GM18861 (cell line): ENCODE data around the gene ZNF22.

Source experiments
- ATAC-seq: cut with Tn5 transposase; IDR thresholded peaks from one replicate; pipeline ENCODE4 v1.9.1; 2021; ENCODE audit not compliant: unreplicated experiment

Gene ZNF22

DNA sequence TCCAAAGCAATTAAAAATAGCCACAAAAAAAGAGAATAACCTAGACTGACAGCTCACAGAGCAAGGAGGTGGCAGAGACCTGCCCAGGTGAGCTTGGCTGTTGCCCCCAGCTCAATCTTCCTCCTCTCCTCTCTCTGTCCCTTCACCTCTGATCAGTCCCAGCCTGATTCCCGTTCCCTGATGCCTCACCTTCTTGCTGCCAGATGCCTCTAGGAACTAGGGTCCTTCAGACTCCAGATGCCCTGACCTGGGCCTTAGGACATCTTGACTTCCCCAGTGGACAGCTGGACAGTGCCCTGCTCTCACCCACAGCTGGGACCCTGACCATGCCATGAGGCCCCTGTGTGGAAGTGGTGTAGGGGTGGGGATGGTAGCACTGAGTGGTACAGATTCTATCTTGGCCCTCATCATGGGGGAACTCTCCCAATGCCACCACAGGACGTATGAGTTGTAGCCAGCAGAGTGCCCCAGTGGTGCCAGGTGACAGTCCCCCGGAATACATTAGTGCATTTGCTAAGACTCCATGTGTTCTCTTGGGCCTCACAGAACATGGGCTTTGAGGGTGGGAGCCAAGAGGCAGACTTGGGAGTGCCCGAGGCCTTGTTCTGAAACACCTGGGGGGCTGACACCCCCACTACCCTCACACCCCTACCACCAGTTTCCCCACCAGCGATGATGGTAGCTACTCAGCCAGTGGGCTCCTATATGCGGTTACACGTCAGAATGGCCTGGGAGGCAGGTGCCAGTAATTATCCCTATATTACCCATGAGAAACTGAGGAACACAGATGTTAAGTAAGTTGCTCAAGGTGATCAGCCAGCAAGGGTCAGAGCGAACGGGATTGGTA lies 24.1 kb upstream of the ZNF22 start:
- ATAC-seq, result no peak

DNA sequence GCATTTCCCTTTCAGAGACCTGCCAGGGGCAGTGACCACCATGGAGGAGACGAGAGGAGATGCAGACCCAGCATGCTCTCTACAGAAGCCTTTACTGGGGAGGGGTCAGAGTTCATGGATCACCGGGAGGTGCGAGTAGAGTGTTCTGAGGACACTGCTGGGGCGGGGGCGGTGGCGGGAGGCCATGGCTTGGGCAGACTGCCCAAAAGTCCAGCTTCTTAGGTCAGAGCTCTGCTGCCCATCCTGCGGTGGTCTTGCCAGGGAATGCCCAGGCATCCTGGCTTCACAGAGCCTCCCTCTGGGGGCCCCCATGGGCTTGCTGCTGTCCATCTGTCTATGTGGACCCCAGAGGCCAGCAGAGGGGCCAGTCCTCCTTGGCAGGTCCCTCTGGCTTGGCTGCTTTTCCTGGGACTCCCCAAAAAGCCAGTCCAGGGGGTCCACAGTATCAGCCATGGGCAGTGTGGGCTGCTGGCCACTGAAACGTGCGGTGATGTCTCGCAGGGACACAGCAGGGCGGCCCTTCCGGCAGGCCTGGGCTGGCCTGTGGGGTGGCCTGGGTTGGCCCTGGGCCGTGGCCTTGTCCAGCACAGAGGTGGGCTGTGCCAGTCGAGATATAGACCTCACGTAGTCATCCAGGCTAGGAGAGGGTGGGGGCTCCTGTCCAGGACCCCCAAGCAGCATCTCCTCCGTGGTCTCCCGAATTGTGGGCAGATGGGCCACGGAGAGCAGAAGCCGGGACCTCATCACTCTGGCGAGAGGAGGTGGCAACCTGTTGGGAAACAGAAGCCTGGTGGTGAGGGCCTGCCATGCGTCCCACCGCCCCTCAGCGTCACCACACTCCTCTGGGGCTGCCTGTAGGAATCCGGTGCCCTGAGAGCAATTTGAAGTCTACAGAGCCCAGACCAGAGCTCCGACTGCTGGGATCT lies 23.2 kb upstream of the ZNF22 start:
- ATAC-seq, result no peak

DNA sequence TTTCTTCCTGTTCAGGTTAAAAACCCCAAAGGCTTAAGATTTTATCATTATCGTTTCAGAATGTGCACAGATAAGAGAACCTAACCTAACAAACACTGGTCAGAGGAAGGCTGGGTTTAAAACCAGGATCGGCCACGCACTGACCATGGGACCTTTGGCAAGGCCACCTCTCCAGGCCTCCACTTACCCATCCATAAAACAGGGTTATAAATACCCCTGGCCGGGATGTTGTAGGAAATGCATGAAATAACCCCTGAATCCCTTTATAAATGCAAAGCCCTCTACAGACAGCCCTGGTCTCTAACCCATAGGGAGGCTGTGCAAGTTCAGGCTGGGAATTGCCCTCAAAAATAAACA lies 22.5 kb upstream of the ZNF22 start:
- ATAC-seq, result no peak

DNA sequence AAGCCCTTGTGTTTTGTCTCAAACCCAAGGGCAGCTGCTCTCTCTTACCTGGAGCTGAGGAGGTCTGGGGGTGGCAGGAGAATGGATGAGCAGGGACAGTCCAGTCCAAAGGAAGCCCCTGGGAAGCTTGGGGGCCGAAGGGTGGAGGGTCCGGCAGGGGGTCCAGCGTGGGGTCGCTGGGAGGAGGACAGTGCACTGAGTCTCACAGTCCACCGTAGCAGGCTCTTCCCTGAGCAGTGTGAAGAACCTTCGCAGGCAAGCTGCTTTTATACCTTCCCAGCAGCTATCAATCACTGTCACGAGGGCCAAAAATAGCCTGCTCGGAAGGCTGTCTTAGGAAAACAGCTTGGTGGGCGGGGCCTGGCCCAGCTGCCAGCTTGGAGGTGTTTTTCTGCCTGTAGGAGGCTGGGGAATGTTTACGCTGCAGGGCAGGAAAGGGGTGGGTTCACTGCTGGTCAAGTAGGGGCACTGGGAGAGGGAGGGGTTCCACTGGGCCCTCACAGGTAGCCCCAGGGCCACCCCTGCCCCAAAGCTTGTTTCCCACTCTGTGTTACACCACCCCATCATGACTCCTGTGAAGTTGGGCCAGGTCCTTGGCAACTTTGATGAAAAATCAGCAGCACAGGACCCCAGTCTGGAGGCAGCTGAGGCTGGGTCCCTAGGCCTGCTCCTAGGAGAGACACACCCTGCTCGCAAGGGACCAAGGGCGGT lies 22.0 kb upstream of the ZNF22 start, which contains the start of gene DEPP1:
Gene DEPP1, minus strand, starts transcription at position 240 of the 711 bp plus-strand sequence. CDS start 779 bp downstream, outside the sequence.
- no peak for ATAC-seq

DNA sequence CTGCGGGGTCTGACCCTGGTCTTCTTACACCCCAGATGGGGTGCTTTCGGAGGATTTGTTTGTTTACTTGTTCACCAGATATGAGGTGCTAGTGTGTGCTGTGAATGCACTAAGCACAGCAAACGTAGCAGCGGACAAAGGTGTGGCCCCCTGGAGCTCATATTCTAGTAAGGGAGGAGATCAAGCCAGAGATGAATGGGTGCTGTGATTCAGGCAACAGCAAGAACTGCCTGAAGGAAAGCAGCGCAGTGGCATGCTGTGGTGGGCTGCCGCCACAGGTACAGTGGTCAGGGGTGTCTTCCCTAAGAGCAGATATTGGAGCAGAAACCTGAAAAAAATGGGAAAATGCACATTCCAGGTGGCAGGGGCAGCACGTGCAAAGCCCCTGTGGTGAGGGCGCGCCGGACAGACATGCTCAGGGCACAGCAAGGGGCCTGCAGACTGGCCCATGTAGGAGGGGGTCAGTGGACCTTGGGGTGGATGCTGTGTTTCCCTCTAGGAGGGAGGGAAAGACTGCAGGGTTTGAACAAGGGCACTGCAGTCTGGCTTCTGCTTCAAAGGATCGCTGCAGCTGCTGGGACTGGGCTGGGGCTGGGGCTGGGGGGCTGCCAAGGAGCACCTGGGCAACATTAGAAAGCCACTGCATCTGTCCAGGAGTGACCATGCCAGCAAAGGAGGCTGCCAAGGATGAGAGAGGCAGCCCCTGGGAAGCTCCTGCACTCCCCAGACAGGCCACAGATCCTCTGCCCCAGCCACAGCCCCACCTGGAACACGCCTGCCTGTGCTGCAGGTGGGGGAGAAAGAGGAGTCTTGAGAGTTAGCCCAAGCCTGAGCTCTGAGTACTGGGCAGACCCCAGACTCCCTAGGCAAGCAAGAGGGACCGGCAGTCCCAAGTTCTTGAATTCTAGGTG lies 21.2 kb upstream of the ZNF22 start:
- ATAC-seq, result no peak

DNA sequence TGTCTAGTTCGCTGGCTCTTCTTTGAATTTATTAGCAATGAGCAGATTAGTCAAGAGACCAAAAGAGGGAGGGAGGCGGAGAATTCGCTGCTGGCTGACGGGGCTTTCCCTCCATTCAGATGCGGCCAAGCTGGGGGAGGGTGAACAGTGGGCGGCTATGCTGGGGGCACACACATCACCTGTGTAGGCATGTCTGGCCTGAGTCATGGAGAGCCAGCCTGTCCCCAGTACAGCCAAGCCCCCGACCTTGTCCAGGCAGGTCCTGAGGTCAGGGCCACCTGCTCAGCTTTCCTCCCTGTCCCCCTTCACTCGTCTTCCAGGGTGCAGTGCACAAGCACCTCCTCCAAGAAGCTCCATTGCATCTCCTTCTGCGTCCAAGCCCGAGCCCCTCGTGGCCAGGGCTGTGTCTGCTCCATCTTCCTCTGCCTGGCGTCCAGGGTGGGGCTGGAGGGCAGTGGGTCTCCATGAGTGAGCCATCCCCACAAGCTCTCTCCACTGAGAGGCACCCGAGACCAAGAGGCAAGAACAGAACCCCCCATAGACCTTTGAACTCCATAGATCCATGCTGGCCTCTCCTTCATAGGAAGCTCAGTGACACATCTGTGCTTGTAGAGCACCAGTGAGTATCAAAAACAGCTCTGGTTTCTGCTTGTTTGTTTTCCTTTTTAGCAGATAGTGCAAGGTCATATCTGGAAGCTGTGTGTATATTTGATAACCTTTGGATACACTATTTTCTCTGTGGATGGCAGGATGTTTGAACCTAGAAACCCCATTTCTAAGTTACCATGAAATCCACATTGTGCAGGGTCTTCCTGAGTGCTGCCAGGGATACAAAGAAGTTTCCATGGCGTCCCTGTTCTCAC lies 20.2 kb upstream of the ZNF22 start:
- no peak for ATAC-seq

DNA sequence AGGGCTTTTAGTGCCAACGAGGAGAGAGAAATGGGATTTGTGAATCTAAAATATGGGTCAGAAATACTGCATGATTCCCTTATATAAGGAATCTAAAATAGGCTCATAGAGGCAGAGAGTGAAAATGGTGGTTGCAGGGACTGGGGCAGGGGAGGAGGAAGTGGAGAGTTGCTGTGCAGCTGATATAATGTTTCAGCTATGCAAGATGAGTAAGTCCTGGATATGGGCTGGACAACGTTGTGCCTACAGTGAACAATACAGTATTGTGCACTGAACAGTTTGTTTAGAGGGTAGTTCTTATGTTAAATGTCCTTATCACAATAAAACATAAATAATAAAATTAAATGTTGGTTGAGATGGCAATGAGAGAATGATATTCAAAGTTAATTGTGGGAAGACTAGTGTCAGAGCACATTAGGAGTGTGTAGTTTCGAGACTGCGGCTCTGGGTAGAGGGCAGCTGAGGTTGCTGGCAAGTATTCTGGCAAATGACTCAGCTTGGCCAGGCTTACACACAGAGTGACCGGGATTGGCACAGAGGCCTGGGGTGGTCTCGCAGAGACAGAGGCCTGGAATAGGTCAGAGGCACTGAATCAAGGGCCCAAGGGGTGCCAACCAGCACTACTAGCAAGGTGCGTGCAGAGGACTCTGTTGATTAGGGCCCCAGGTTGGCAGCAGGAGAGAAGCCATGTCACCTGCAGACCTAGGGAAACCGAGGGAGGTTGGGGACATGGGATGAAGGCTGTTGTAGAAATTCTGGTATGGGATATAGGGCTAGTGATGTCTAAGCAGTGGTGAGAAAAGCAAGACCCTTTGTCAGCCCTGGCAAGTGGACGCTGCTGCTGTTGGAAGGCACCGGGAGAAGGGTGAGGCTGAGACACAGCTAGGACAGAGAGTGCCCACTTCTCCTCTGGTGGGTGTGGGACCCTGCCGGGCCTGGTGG lies 19.3 kb upstream of the ZNF22 start:
- ATAC-seq, result peak; percentile 59

DNA sequence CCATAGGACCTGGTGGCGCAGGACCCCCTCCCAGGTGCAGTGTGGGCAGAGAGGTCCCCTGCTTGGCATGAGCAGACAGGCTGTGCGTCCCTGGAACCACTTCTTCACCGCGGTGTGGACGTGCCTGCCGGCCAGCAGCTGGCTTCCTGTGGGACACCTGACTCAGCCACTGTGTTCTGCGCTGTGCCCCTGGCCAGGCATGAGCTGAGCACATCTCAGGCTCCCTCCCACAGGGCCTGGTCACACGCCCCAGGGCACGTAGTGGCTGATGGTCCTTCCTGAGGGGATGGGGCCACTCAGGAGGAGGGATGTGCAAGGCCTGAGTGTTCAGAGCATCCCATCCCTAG lies 18.6 kb upstream of the ZNF22 start:
- no peak for ATAC-seq

DNA sequence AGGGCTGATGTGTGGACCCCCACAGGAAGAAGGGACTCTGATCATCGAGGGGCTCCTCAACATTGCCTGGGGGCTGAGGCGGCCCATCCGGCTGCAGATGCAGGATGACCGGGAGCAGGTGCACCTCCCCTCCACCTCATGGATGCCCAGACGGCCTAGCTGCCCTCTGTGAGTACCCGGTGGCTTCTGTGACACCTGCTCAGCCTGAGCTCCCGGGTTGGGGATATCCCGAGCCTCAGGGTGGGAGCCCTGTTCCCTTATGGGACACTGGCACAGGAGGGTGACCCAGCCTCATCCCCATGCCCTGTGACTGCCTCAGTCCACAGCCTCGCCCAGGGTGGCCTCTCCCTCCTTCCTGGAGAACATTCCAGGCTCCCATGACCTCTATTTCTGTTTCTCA lies 18.2 kb upstream of the ZNF22 start:
- no peak for ATAC-seq

DNA sequence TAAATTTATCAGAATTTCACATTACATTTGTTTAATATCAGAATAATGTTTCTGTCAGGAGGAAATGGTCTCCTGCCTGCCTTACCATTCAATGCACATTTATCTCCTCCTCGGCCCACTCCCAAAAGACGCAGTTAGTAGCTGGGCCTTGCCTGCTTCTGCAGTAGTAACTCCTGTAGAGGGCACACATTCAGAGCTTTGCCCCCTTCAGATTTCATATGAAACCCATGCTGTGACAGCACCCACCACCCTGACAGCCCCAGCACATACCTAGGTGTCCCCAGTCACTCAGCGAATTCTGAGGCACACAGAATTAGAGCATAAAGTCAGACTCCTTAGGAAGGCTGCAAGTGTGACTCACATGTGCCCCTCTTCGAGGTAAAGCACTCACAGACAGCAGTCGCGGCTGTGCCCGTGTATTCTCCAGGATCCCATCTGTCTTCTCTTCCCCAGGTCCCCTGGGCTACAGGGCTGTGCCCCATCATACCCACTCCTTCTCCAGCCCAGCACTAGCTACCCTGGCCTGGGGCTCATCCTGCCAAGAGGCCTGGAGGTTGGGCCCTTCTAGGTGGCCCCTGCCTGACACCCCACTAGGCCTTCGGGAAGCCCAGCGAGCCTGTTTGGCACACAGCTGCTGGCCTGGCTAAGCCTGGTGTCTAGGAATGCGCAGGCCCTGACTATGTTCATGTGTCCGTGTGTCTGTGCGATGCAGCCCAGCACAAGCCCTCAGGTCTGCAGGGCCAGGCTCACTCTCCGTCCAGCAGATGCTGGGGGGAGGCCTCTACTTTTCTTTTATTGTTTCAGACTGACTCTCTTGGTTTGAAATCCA lies 17.4 kb upstream of the ZNF22 start:
- ATAC-seq, result no peak

DNA sequence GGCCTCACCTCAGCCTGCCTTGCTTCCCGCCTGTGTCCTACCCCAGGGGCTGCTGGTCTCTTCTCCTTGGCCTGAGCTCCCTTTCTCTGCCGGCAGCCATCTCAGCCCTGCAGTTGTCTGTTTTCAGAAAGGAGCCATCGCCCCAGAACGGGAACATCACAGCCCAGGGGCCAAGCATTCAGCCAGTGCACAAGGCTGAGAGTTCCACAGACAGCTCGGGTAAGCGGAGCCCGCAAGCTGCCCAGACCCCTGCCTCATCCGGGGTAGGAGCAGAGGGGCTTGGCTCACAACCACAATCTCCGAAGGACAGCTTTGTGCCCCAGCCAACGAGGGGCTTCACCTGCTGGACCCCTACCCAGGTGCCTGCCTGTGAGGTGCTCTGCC lies 16.8 kb upstream of the ZNF22 start:
- no peak for ATAC-seq

DNA sequence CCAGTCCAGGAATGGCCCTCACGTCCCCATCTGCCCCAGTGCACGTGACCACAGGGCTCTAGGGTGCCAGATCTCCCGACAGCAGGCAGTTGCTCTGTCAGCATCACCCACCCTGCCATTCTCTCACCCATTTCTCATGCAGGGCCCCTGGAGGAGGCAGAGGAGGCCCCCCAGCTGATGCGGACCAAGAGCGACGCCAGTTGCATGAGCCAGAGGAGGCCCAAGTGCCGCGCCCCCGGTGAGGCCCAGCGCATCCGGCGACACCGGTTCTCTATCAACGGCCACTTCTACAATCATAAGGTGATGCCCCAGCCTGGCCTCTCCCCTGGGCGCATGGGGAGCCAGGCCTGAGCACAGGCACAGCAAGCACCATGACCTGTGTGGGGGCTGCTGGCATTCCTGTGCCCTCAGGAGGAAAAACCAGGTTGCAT lies 16.0 kb upstream of the ZNF22 start:
- no peak for ATAC-seq

DNA sequence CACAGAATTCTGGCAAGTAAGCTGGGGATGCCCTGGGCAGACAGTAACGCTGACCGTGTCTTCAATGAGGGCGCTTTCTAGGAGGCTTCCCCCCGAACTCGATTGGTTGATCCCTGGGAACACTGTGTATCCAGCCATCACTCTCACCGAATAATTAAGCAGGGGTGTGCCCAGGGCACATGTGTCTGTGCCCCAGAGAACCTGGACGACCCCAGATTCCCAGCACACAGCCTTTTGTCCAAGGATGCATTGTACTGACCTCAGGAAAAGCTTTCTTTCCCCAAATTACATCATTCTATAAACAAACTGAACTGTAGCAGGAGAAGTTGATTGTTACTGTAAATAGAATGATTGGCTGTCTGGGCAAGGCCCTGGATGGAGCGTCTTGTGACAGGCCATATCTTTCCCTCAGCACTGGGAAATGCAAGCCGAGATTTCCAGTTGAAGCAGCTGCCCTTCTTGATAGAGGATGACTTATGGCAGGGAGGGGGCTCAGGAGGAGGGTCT lies 15.5 kb upstream of the ZNF22 start:
- ATAC-seq, result no peak

DNA sequence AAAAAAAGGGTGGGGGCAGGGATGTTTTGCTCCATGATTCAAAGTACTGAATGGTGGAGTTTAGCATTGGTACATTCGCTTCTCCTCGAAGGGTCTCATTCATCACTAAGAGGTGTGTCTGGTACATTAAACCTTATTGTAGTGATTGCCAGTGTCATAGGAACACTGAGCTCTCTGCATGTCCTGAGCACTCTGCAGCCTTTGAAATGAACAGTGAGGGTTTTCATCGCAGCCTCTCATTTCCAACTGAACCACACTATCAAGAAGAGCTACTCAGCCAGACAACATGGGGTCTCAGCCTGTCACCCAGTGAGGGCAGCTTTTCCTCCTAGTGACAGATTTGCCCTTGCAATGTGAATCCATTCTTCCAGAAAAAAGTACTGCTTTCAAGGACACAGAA lies 14.5 kb upstream of the ZNF22 start:
- ATAC-seq, result no peak

DNA sequence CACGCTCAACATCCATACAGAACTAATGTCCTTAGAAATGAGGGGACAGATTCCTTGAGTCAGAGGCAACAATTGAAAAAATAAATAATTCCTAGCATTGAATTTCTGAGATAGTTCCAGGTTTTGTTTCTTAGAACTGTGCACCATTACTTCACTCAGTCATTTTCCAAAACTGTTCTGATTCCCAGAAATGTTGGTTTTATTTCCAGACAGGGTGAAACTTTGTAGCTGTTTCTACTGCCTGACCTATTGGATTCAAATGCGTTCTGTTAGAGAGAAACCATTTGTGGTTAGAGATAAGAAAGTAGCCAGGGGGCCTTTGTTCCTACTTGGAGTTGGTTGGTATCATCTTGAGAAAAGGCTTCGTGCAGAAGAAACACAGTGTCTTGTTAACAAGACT lies 14.1 kb upstream of the ZNF22 start:
- no peak for ATAC-seq

DNA sequence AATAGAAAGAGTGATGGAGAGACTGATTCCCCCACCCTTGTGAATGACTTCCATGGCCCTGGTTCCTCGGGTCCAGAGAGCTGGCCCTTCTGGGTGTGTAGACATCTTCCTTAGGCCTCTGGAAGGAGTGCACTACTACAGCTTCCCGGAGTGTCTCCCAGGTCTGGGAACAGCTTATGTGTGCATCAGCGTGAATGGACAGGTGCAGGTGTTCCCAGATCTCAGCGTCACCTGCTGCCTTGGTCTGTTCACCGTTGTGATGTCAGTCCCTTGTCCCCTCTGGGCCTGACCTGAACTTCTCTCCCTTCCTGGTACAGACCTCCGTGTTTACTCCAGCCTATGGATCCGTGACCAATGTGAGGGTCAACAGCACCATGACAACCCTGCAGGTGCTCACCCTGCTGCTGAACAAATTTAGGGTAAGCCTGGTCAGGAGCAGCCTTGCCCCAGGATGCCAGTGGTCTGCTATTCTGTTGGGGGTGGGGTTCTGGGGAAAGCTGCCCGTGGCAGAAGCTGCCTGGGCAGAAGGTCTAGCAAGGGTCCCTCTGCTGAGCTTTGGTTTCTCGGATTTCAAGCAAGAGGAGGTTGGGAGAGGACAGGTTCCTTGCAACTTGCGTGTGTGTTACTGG lies 11.7 kb upstream of the ZNF22 start:
- no peak for ATAC-seq
